Esophagus muscularis mucosa (tissue), 4 donors: ENCODE results near the gene DDR2. TPM values are rescaled to one million over a fixed set of nuclear protein-coding genes. Genes with fewer than 3 reads are reported as not detected.

Source experiments
- DNase-seq: peaks from one replicate; pipeline ENCODE4 v3.0.0-alpha.2; 2017; ENCODE audit errors: extremely low spot score
- H3K27ac ChIP-seq, 4 donors: fragments of 200-600 bp; sonication (generic); replicated peaks in 1 of 4; 1 replicate in 3 of 4; 2 replicates in 1 of 4; pipeline ENCODE4 v1.5.1; 2016 to 2019; ENCODE audit warnings: mild to moderate bottlenecking in 1 of 4
- H3K27me3 ChIP-seq, 4 donors: fragments of 200-600 bp; sonication (generic); one replicate each; pipeline versions ENCODE4 v1.5.1 to v1.6.0; 2016 to 2019
- H3K36me3 ChIP-seq, 4 donors: fragments of 200-600 bp; sonication (generic); one replicate each; pipeline ENCODE4 v1.5.1; 2016 to 2019
- H3K4me1 ChIP-seq, 4 donors: fragments of 200-600 bp; sonication (generic); one replicate each; pipeline ENCODE4 v1.5.1; 2016 to 2019
- H3K4me3 ChIP-seq, 4 donors: fragments of 200-600 bp; sonication (generic); 1 replicate in 2 of 4; 2 replicates in 2 of 4; pipeline ENCODE4 v1.5.1; 2016 to 2019; ENCODE audit warnings: mild to moderate bottlenecking in 4 of 4, moderate library complexity in 1 of 4
- H3K9me3 ChIP-seq, 4 donors: fragments of 200-600 bp; sonication (generic); 1 replicate in 3 of 4; 2 replicates in 1 of 4; pipeline ENCODE4 v1.5.1; 2016 to 2019
- CTCF ChIP-seq, 3 experiments: fragments of 200-600 bp in 2 of 3; fragments of 450-650 bp in 1 of 3; sonication (generic) in 2 of 3; IDR thresholded peaks; one replicate each; pipeline ENCODE4 v1.5.1; 2017 to 2019; ENCODE audit warnings: antibody characterized with exemption in 3 of 3, mild to moderate bottlenecking in 2 of 3, moderate library complexity in 1 of 3
- EP300 ChIP-seq: sonication (generic); formaldehyde crosslinking; IDR thresholded peaks from one replicate; pipeline ENCODE4 v1.6.1; 2017; ENCODE audit warnings: antibody characterized with exemption
- POLR2A ChIP-seq: fragments of 450-650 bp; IDR thresholded peaks from one replicate; pipeline ENCODE4 v1.6.1; 2017; ENCODE audit warnings: antibody characterized with exemption, moderate library complexity, mild to moderate bottlenecking, low read depth
- POLR2AphosphoS5 ChIP-seq, 2 donors: sonication (generic); formaldehyde crosslinking; IDR thresholded peaks; one replicate each; pipeline ENCODE4 v1.6.1; 2017; ENCODE audit warnings: antibody characterized with exemption in 2 of 2
- WGBS: methylation state at CpG from one replicate; pipeline ENCODE4 v1.1.5; 2018; 5-methylcytosine and 5-hydroxymethylcytosine counted together
- intact Hi-C: fragments of 100-400 bp; cut with DNase I; formaldehyde crosslinking; loops from one replicate; pipeline ENCODE4 v1.15.1; 2023
- total RNA-seq, 4 donors: library from RNA; depleted of rRNA; stranded (reverse); fragments of >200 nt; gene quantifications; one replicate each; pipeline versions ENCODE4 v1.1.0 to v1.2.1, GENCODE V29; 2016

The DDR2 gene
- total RNA-seq, 4 donors from 2014 or later: 143 to 194 (median 175) TPM

GRCh38 chr1:162609306-162609705 is 23.0 kb upstream of the DDR2 start:
- Histone ChIP-seq H3K4me3 (no peak overlapping the region), H3K4me1 (peaks cover 12 to 35% (median 27%) of the 10 kb centered on the region in 4 donors)
- intact Hi-C loops: no loop called here

GRCh38 chr1:162612606-162613400 is 19.5 kb upstream of the DDR2 start:
- TF ChIP-seq POLR2AphosphoS5 (IDR thresholded peaks at IDR 0.05) (peak; percentile 15 to 54), CTCF (IDR thresholded peaks at IDR 0.05) (no peak)
- peak overlapping the region; percentile 74 to 85 (median 76) for H3K27ac ChIP-seq
- H3K4me3 ChIP-seq: no peak overlapping the region
- 46% methylated on average over 8 of the region's 8 CpGs for WGBS
- intact Hi-C loops: loop anchor here (5.0 kb wide), 1 partner anchor 189 kb away; no protein-coding TSS in a partner anchor
- H3K9me3 ChIP-seq: peaks cover 0 to 13% (median 5%) of the 10 kb centered on the region in 4 donors
- H3K36me3 ChIP-seq: peaks cover 0 to 6% (median 0%) of the 10 kb centered on the region in 4 donors
- H3K4me1 ChIP-seq: peaks cover 12 to 20% (median 19%) of the 10 kb centered on the region in 4 donors
- no peaks in the 10 kb centered on the region for H3K27me3 ChIP-seq
- DNase-seq: no peak

More at GRCh38 chr1:162609306-162609705, 23.0 kb upstream of the DDR2 start:
- no peaks in the 10 kb centered on the region for H3K27me3 ChIP-seq
- no peak overlapping the region for H3K27ac ChIP-seq
- no peaks in the 10 kb centered on the region for H3K9me3 ChIP-seq
- TF ChIP-seq POLR2A: no peak
- TF ChIP-seq CTCF (IDR thresholded peaks at IDR 0.05): no peak
- TF ChIP-seq EP300: no peak
- no peak for TF ChIP-seq POLR2AphosphoS5 (IDR thresholded peaks at IDR 0.05)
- DNase-seq: no peak
- peaks cover 0 to 6% (median 0%) of the 10 kb centered on the region in 4 donors for H3K36me3 ChIP-seq
- 100% methylated on average over 2 of the region's 2 CpGs for WGBS

- no peak overlapping the region for H3K27ac ChIP-seq
- no peaks in the 10 kb centered on the region for H3K27me3 ChIP-seq
- DNase-seq: no peak
- H3K36me3 ChIP-seq: no peaks in the 10 kb centered on the region
- peaks cover 0 to 14% (median 5%) of the 10 kb centered on the region in 4 donors for H3K9me3 ChIP-seq
- no peak overlapping the region for H3K4me3 ChIP-seq
- H3K4me1 ChIP-seq: peaks cover 12 to 20% (median 19%) of the 10 kb centered on the region in 4 donors
- 100% methylated on average over 1 of the region's 1 CpG for WGBS
- intact Hi-C loops: no loop called here
- TF ChIP-seq CTCF (IDR thresholded peaks at IDR 0.05) (no peak), POLR2AphosphoS5 (IDR thresholded peaks at IDR 0.05) (no peak), POLR2A (no peak), EP300 (no peak)
Measured at GRCh38 chr1:162616848-162617247, 15.4 kb upstream of the DDR2 start.

GRCh38 chr1:162617513-162617912 is 14.8 kb upstream of the DDR2 start:
- peaks cover 0 to 14% (median 5%) of the 10 kb centered on the region in 4 donors for H3K9me3 ChIP-seq
- WGBS: 100% methylated on average over 1 of the region's 1 CpG
- TF ChIP-seq POLR2AphosphoS5 (IDR thresholded peaks at IDR 0.05) (no peak), EP300 (no peak), POLR2A (no peak), CTCF (IDR thresholded peaks at IDR 0.05) (no peak)
- no peak overlapping the region for H3K27ac ChIP-seq
- H3K36me3 ChIP-seq: no peaks in the 10 kb centered on the region
- H3K4me1 ChIP-seq: peaks cover 11 to 16% (median 16%) of the 10 kb centered on the region in 4 donors
- no peaks in the 10 kb centered on the region for H3K27me3 ChIP-seq
- intact Hi-C loops: no loop called here
- H3K4me3 ChIP-seq: no peak overlapping the region
- DNase-seq: no peak
